Breast epithelium (tissue), 4 donors: Measurements from ENCODE around the gene BPIFA1. TPM values are rescaled to one million over a fixed set of nuclear protein-coding genes. Genes with fewer than 3 reads are reported as not detected.

Source experiments
- DNase-seq, 2 donors: peaks; one replicate each; pipeline ENCODE4 v3.0.0-alpha.2; 2019; ENCODE audit warnings: low spot score in 2 of 2
- H3K27ac ChIP-seq, 2 donors: fragments of 200-600 bp; sonication (generic) in 1 of 2; one replicate each; pipeline ENCODE4 v1.5.1; 2016 to 2019; ENCODE audit warnings: mild to moderate bottlenecking in 1 of 2
- H3K27me3 ChIP-seq, 2 donors: fragments of 200-600 bp; sonication (generic) in 1 of 2; one replicate each; pipeline versions ENCODE4 v1.5.1 to v1.6.0; 2017 to 2019; ENCODE audit warnings: control low read depth in 1 of 2, mild to moderate bottlenecking in 1 of 2
- H3K36me3 ChIP-seq: fragments of 200-600 bp; one replicate; pipeline ENCODE4 v1.5.1; 2019
- H3K4me1 ChIP-seq, 2 donors: fragments of 200-600 bp; sonication (generic); one replicate each; pipeline ENCODE4 v1.5.1; 2016 to 2019; ENCODE audit warnings: control low read depth in 1 of 2
- H3K4me3 ChIP-seq, 3 donors: fragments of 200-600 bp; sonication (generic); 1 replicate in 2 of 3; 2 replicates in 1 of 3; pipeline ENCODE4 v1.5.1; 2016 to 2019; ENCODE audit warnings: mild to moderate bottlenecking in 3 of 3, moderate library complexity in 2 of 3
- H3K9me3 ChIP-seq, 2 donors: fragments of 200-600 bp; sonication (generic) in 1 of 2; one replicate each; pipeline ENCODE4 v1.5.1; 2016 to 2019; ENCODE audit warnings: control low read depth in 1 of 2
- POLR2A ChIP-seq: fragments of 450-650 bp; IDR thresholded peaks from one replicate; pipeline ENCODE4 v1.6.1; 2016; ENCODE audit warnings: antibody characterized with exemption, mild to moderate bottlenecking, moderate library complexity
- POLR2AphosphoS5 ChIP-seq, 3 donors: sonication (generic); formaldehyde crosslinking; IDR thresholded peaks; one replicate each; pipeline ENCODE4 v1.6.1; 2017; ENCODE audit warnings: antibody characterized with exemption in 3 of 3
- intact Hi-C: fragments of 100-400 bp; cut with DNase I; formaldehyde crosslinking; loops from one replicate; pipeline ENCODE4 v1.15.1; 2023; ENCODE audit warnings: low total_unique reads
- total RNA-seq, 3 donors: library from RNA; depleted of rRNA; stranded (reverse); fragments of >200 nt; gene quantifications; one replicate each; pipeline ENCODE4 v1.1.0, GENCODE V29; 2016
- TF ChIP-seq, protein P1 (sequence below), 3 donors: fragments of 450-650 bp; IDR thresholded peaks; one replicate each; pipeline ENCODE4 v1.5.1; 2016 to 2017; ENCODE audit warnings: antibody characterized with exemption in 3 of 3, mild to moderate bottlenecking in 3 of 3, moderate library complexity in 3 of 3

The BPIFA1 gene
- total RNA-seq, 3 donors from 2014 or later: not detected

DNA sequence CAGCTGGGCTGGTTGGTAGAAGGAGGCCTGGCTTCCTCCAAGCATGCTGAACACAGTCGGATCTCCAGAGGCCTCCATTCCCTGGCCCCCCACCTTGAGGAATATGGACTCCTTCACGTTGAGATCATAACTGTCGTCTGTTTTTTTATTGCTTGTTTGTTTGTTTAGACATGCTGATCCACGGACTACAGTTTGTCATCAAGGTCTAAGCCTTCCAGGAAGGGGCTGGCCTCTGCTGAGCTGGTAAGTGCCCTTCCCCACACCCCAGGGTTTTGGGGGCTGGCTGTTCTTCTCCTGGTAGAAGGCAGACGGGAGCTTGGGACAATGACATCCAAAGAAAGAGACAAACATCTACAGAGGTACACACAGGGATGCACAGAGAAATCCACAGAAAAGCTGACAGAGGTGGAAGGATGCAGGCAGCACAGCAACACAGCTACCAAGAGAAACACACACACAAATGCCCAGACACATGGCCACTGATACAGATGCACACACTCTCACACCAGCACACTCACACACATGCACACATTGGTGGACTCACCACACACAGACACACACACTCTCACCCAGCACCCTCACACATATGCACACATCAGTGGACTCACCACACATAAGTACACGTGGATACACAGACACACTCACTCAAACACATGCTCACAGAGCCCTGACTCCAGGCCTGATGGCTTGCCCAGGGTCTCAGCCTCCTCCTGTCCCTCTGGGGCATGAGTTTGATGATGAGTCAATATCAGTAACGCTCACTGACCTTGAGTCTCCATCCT, 6.7 kb downstream of the BPIFA1 start:
- Histone ChIP-seq H3K4me3 (no peak overlapping the region), H3K4me1 (no peaks in the 10 kb centered on the region), H3K9me3 (no peaks in the 10 kb centered on the region), H3K27me3 (no peaks in the 10 kb centered on the region), H3K36me3 (no peaks in the 10 kb centered on the region), H3K27ac (no peak overlapping the region)
- TF ChIP-seq POLR2AphosphoS5 (IDR thresholded peaks at IDR 0.05): no peak
- TF ChIP-seq, protein P1, sequence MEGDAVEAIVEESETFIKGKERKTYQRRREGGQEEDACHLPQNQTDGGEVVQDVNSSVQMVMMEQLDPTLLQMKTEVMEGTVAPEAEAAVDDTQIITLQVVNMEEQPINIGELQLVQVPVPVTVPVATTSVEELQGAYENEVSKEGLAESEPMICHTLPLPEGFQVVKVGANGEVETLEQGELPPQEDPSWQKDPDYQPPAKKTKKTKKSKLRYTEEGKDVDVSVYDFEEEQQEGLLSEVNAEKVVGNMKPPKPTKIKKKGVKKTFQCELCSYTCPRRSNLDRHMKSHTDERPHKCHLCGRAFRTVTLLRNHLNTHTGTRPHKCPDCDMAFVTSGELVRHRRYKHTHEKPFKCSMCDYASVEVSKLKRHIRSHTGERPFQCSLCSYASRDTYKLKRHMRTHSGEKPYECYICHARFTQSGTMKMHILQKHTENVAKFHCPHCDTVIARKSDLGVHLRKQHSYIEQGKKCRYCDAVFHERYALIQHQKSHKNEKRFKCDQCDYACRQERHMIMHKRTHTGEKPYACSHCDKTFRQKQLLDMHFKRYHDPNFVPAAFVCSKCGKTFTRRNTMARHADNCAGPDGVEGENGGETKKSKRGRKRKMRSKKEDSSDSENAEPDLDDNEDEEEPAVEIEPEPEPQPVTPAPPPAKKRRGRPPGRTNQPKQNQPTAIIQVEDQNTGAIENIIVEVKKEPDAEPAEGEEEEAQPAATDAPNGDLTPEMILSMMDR (IDR thresholded peaks at IDR 0.05): no peak
- TF ChIP-seq POLR2A: no peak
- DNase-seq: no peak
- intact Hi-C loops: no loop called here

DNA sequence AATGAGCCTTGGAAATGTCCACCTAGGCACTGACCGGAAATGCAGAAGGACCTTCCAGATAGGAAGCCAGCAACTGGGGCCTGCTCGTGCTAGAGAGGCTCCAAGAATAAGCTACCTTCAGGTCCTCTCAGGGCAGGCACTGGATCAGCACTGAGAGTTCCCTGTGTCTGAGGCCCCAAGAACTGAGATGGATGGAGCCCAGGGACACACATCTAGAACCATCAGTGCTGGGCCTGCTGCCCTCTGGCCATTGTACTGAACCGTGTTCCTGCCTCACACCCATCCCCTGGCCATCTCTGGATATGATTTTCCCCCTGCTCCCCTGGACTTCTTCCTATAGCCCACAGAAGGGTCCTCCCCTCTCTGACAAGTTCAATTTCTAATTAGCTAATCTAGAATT, 10.3 kb downstream of the BPIFA1 start:
- intact Hi-C loops: no loop called here
- Histone ChIP-seq H3K27ac (no peak overlapping the region), H3K4me1 (no peaks in the 10 kb centered on the region), H3K4me3 (no peak overlapping the region), H3K27me3 (no peaks in the 10 kb centered on the region), H3K9me3 (no peaks in the 10 kb centered on the region), H3K36me3 (no peaks in the 10 kb centered on the region)
- TF ChIP-seq POLR2A: no peak
- TF ChIP-seq POLR2AphosphoS5 (IDR thresholded peaks at IDR 0.05): no peak
- TF ChIP-seq, protein P1 (IDR thresholded peaks at IDR 0.05): no peak
- DNase-seq: no peak

DNA sequence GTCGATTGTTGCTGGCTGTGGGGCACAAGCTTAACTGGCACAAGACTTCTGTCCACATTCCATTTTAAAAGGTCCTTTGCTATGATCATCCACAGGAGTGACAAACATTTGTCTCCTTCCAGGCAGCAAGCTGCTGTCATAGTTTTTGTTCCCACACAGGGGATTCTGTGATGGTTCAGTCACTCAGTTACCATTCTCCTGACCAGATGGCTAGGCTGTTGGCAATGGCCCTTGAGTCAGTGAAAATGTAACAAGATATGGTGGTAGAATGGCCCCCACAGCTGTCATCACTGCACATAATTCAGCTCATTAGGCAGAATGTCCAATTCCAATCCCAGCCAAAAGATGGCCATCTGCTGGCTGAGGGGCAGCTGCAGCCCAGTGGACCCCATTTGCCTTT, 13.7 kb downstream of the BPIFA1 start:
- Histone ChIP-seq H3K27ac (no peak overlapping the region), H3K36me3 (no peaks in the 10 kb centered on the region), H3K4me1 (no peaks in the 10 kb centered on the region), H3K4me3 (no peak overlapping the region), H3K9me3 (no peaks in the 10 kb centered on the region), H3K27me3 (no peaks in the 10 kb centered on the region)
- DNase-seq: no peak
- TF ChIP-seq POLR2AphosphoS5 (IDR thresholded peaks at IDR 0.05): no peak
- TF ChIP-seq POLR2A: no peak
- TF ChIP-seq, protein P1 (IDR thresholded peaks at IDR 0.05): no peak
- intact Hi-C loops: no loop called here

DNA sequence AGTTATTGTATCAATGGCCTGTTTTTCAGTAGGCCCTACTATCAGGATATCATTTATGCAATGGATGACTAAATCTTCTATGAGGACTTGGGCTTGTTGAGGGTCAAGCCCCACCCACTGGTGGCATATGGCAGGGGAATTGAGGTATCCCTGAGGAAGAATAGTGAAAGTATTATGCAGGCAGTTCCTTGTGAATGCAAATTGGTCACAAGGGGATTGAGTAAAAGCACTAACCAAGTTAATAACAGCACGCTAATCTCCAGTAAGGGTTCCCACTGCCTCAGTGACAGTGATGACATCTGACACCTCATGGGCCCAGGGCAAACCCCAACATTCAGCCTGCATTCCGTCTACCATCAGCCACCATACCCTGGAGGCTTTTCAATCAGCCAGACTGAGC, 14.9 kb downstream of the BPIFA1 start:
- H3K9me3 ChIP-seq: peaks cover 0 to under 1% of the 10 kb centered on the region in 2 donors
- DNase-seq: no peak
- H3K36me3 ChIP-seq: no peaks in the 10 kb centered on the region
- H3K4me3 ChIP-seq: no peak overlapping the region
- no peaks in the 10 kb centered on the region for H3K27me3 ChIP-seq
- intact Hi-C loops: no loop called here
- no peaks in the 10 kb centered on the region for H3K4me1 ChIP-seq
- H3K27ac ChIP-seq: no peak overlapping the region
- TF ChIP-seq POLR2A (no peak), POLR2AphosphoS5 (IDR thresholded peaks at IDR 0.05) (no peak)
- TF ChIP-seq, protein P1 (IDR thresholded peaks at IDR 0.05): no peak

DNA sequence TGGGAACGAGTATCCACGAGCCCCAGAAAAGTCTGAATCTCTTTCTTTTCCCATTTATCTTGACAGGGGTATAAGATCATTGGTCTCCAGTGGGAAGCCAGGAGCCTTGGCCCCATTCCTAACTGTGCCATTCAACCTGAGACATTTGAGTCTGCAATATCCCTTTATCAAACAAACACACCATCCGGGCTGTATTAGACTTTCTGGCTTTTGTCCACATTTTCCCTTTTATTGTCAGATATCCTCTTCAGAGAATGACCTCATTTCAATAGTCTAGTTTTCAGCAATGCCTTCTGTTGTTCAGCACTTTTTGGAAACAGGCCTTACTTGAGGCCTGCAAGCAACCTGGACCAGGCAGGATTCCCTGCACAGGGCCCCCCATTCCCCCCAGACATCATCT, 15.7 kb downstream of the BPIFA1 start:
- intact Hi-C loops: no loop called here
- H3K27ac ChIP-seq: no peak overlapping the region

More for the DNA sequence above, 15.7 kb downstream of the BPIFA1 start:
- TF ChIP-seq POLR2AphosphoS5 (IDR thresholded peaks at IDR 0.05): no peak
- TF ChIP-seq POLR2A: no peak
- TF ChIP-seq, protein P1 (IDR thresholded peaks at IDR 0.05): no peak
- peaks cover 0 to 5% of the 10 kb centered on the region in 2 donors for H3K9me3 ChIP-seq
- H3K4me1 ChIP-seq: no peaks in the 10 kb centered on the region
- no peaks in the 10 kb centered on the region for H3K36me3 ChIP-seq
- DNase-seq: no peak
- H3K27me3 ChIP-seq: no peaks in the 10 kb centered on the region
- no peak overlapping the region for H3K4me3 ChIP-seq
